ENCODE results near the gene TTLL10.

Gene TTLL10

GRCh38 chr1:1240822-1241587 lies 67.3 kb downstream of the TTLL10 start:
- Histone ChIP-seq H3K4me3 (peak overlapping the region in 1 of 10 experiments; percentile 19; a peak in 1 of 20 replicates), H3K9me3 (replicated peaks in 1 of 11) (no peaks in the 10 kb centered on the region), H3K9ac (peak overlapping the region in 9 of 11 experiments; percentile 12 to 58 (median 51); a peak in 15 of 22 replicates), H3K27me3 (peaks cover 9 to 60% (median 19%) of the 10 kb centered on the region in 11 experiments), H4K20me1 (peaks cover 6 to 86% (median 69%) of the 10 kb centered on the region in 11 experiments; a peak in 21 of 22 replicates), H3K36me3 (0 out of 22 replicates have a peak, but pooled peaks cover 0 to 2% (median 0%) of the 10 kb centered on the region in 11 experiments), H3K27ac (peak overlapping the region in 4 of 11 experiments; percentile 32 to 47 (median 40); a peak in 7 of 22 replicates), H3K4me1 (peaks cover 30 to 86% (median 72%) of the 10 kb centered on the region in 10 experiments), H3K4me2 (peak overlapping the region; percentile 31 to 92 (median 82))
- no peak for TF ChIP-seq Cebpa-rat (IDR thresholded peaks at IDR 0.05)

- H3K4me1 ChIP-seq: peaks cover 24 to 86% (median 69%) of the 10 kb centered on the region in 10 experiments
- peak overlapping the region in 8 of 11 experiments; percentile 12 to 58 (median 52); a peak in 12 of 22 replicates for H3K9ac ChIP-seq
- peaks cover 16 to 63% (median 26%) of the 10 kb centered on the region in 11 experiments for H3K27me3 ChIP-seq
- H3K4me2 ChIP-seq: peak overlapping the region; percentile 31 to 92 (median 82); a peak in 20 of 22 replicates
- H4K20me1 ChIP-seq: peaks cover 11 to 86% (median 69%) of the 10 kb centered on the region in 11 experiments; a peak in 20 of 22 replicates
- H3K4me3 ChIP-seq: no peak overlapping the region; a peak in 1 of 20 replicates
- no peaks in the 10 kb centered on the region for H3K9me3 ChIP-seq (replicated peaks in 1 of 11)
- 0 out of 22 replicates have a peak overlapping the region, but pooled peaks of 1 of the 11 experiments have one; percentile 32 for H3K27ac ChIP-seq
- no peak for TF ChIP-seq Cebpa-rat (IDR thresholded peaks at IDR 0.05)
- no peaks in the 10 kb centered on the region for H3K36me3 ChIP-seq
Observed at GRCh38 chr1:1241588-1242219, 68.0 kb downstream of the TTLL10 start.

GRCh38 chr1:1242461-1243265 lies 69.0 kb downstream of the TTLL10 start:
- H3K9ac ChIP-seq: no peak overlapping the region; a peak in 1 of 22 replicates
- no peak for TF ChIP-seq Cebpa-rat (IDR thresholded peaks at IDR 0.05)
- no peaks in the 10 kb centered on the region for H3K36me3 ChIP-seq
- H3K4me2 ChIP-seq: peak overlapping the region in 8 of 11 experiments; percentile 71 to 92 (median 88); a peak in 14 of 22 replicates
- no peak overlapping the region for H3K4me3 ChIP-seq
- H3K9me3 ChIP-seq (replicated peaks in 1 of 11): no peaks in the 10 kb centered on the region
- H3K4me1 ChIP-seq: peaks cover 14 to 85% (median 59%) of the 10 kb centered on the region in 10 experiments
- no peak overlapping the region for H3K27ac ChIP-seq
- peaks cover 21 to 86% (median 69%) of the 10 kb centered on the region in 11 experiments; a peak in 21 of 22 replicates for H4K20me1 ChIP-seq
- H3K27me3 ChIP-seq: peaks cover 25 to 63% (median 36%) of the 10 kb centered on the region in 11 experiments

- no peak overlapping the region for H3K4me3 ChIP-seq
Observed at GRCh38 chr1:1243266-1243660, 69.6 kb downstream of the TTLL10 start.

GRCh38 chr1:1243807-1244191 lies 70.1 kb downstream of the TTLL10 start:
- Histone ChIP-seq H3K27me3 (peaks cover 34 to 62% (median 46%) of the 10 kb centered on the region in 11 experiments), H3K4me2 (peak overlapping the region in 7 of 11 experiments; percentile 15 to 46 (median 34); a peak in 10 of 22 replicates), H4K20me1 (peaks cover 27 to 85% (median 66%) of the 10 kb centered on the region in 11 experiments; a peak in 21 of 22 replicates), H3K9me3 (replicated peaks in 1 of 11) (no peaks in the 10 kb centered on the region), H3K27ac (no peak overlapping the region), H3K4me1 (peaks cover 9 to 74% (median 48%) of the 10 kb centered on the region in 10 experiments), H3K9ac (no peak overlapping the region), H3K4me3 (no peak overlapping the region), H3K36me3 (no peaks in the 10 kb centered on the region)
- TF ChIP-seq Cebpa-rat (IDR thresholded peaks at IDR 0.05): no peak

More at GRCh38 chr1:1243266-1243660, 69.6 kb downstream of the TTLL10 start:
- TF ChIP-seq Cebpa-rat (IDR thresholded peaks at IDR 0.05): no peak
- no peak overlapping the region for H3K9ac ChIP-seq
- H3K27me3 ChIP-seq: peaks cover 31 to 63% (median 42%) of the 10 kb centered on the region in 11 experiments
- H3K4me1 ChIP-seq: peaks cover 9 to 79% (median 53%) of the 10 kb centered on the region in 10 experiments
- no peaks in the 10 kb centered on the region for H3K9me3 ChIP-seq (replicated peaks in 1 of 11)
- peak overlapping the region in 6 of 11 experiments; percentile 18 to 56 (median 40); a peak in 9 of 22 replicates for H3K4me2 ChIP-seq
- peaks cover 27 to 86% (median 69%) of the 10 kb centered on the region in 11 experiments; a peak in 21 of 22 replicates for H4K20me1 ChIP-seq
- H3K36me3 ChIP-seq: no peaks in the 10 kb centered on the region
- no peak overlapping the region for H3K27ac ChIP-seq

- Histone ChIP-seq H3K36me3 (no peaks in the 10 kb centered on the region), H3K27me3 (peaks cover 34 to 62% (median 46%) of the 10 kb centered on the region in 11 experiments), H4K20me1 (peaks cover 27 to 80% (median 65%) of the 10 kb centered on the region in 11 experiments; a peak in 21 of 22 replicates), H3K4me2 (peak overlapping the region in 7 of 11 experiments; percentile 15 to 46 (median 34); a peak in 10 of 22 replicates), H3K27ac (no peak overlapping the region), H3K9me3 (replicated peaks in 1 of 11) (no peaks in the 10 kb centered on the region), H3K4me1 (peaks cover 9 to 70% (median 46%) of the 10 kb centered on the region in 10 experiments), H3K4me3 (no peak overlapping the region), H3K9ac (no peak overlapping the region)
- no peak for TF ChIP-seq Cebpa-rat (IDR thresholded peaks at IDR 0.05)
Observed at GRCh38 chr1:1244192-1244811, 70.6 kb downstream of the TTLL10 start.

- Histone ChIP-seq H3K36me3 (no peaks in the 10 kb centered on the region), H3K27ac (no peak overlapping the region), H3K4me3 (no peak overlapping the region), H3K9ac (no peak overlapping the region), H3K4me2 (peak overlapping the region in 3 of 11 experiments; percentile 24 to 37 (median 32); a peak in 5 of 22 replicates), H3K9me3 (replicated peaks in 1 of 11) (no peaks in the 10 kb centered on the region), H4K20me1 (peaks cover 33 to 79% (median 69%) of the 10 kb centered on the region in 11 experiments; a peak in 21 of 22 replicates), H3K27me3 (peaks cover 34 to 62% (median 46%) of the 10 kb centered on the region in 11 experiments), H3K4me1 (peaks cover 15 to 70% (median 48%) of the 10 kb centered on the region in 10 experiments)
- TF ChIP-seq Cebpa-rat (IDR thresholded peaks at IDR 0.05): no peak
Observed at GRCh38 chr1:1245178-1245816, 71.6 kb downstream of the TTLL10 start.
